Measurements from ENCODE around the gene SND1.
"Not testable (repeated sequence)": the region's sequence is repeated elsewhere in the genome, so short reads cannot be mapped to it uniquely, and the experiment has no call there.

Gene SND1

DNA sequence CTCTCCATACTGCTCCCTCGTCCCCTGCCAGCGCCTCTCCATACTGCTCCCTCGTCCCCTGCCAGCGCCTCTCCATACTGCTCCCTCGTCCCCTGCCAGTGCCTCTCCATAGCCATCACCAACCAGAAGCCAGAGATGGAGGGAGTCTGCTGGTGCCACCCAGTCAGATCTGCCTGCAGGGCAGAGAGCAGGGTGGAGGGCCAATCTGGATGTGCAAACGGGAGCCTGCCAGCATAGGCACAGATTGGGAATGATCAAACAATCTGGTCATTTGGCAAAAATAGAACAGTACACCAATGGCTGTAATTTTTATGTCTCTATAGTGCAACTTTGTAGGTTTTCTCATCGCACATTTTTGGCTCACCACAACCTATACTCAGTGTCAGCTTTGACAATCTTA, 456.1 kb downstream of the SND1 start:
- DNase-seq (ENCODE audit: low read depth): no peak
- H3K4me3 ChIP-seq (replicated peaks; ENCODE audit: low read depth, low read length): no peak overlapping the region
- TF ChIP-seq, protein P1, sequence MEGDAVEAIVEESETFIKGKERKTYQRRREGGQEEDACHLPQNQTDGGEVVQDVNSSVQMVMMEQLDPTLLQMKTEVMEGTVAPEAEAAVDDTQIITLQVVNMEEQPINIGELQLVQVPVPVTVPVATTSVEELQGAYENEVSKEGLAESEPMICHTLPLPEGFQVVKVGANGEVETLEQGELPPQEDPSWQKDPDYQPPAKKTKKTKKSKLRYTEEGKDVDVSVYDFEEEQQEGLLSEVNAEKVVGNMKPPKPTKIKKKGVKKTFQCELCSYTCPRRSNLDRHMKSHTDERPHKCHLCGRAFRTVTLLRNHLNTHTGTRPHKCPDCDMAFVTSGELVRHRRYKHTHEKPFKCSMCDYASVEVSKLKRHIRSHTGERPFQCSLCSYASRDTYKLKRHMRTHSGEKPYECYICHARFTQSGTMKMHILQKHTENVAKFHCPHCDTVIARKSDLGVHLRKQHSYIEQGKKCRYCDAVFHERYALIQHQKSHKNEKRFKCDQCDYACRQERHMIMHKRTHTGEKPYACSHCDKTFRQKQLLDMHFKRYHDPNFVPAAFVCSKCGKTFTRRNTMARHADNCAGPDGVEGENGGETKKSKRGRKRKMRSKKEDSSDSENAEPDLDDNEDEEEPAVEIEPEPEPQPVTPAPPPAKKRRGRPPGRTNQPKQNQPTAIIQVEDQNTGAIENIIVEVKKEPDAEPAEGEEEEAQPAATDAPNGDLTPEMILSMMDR (IDR thresholded peaks at IDR 0.05; ENCODE audit: low read length, missing control alignments): no peak

DNA sequence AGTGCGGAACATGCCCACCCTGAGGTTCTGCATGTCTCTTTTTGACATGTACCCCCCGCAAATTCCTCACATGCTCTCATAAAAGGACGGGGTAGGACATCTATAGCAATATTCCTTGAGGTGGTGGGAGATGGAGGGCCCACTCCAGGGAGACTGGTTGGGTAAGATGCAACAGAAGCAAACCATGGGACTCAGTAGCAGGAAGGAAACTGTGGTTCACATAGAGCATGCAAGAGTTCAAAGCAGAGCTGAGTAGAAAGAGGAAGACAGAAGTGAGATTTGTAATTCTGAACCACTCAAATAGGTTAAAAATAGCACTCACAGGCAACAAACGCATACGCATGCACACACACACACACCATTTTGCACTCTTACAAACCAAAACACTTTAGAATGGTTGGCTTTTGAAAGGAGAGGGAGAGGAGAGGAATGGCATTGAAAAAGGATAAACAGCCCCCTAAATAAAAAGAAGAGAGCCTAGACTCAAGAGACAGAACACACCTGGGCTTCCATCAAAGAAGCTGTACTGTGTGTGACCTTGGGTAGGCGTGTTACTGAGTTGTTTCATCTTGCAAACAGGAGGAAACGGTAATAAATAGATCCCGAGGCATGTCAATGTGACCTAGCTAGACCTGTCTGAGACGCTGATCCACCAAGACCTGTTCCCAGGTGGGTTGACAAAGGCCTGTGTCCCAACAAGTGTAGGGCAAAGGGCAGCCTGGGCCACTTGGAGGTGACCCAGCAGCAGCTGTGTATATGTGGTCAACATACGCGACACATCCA, 456.8 kb downstream of the SND1 start:
- no peak overlapping the region for H3K4me3 ChIP-seq (replicated peaks; ENCODE audit: low read depth, low read length)
- no peak for DNase-seq (ENCODE audit: low read depth)
- TF ChIP-seq, protein P1 (IDR thresholded peaks at IDR 0.05; ENCODE audit: low read length, missing control alignments): no peak

DNA sequence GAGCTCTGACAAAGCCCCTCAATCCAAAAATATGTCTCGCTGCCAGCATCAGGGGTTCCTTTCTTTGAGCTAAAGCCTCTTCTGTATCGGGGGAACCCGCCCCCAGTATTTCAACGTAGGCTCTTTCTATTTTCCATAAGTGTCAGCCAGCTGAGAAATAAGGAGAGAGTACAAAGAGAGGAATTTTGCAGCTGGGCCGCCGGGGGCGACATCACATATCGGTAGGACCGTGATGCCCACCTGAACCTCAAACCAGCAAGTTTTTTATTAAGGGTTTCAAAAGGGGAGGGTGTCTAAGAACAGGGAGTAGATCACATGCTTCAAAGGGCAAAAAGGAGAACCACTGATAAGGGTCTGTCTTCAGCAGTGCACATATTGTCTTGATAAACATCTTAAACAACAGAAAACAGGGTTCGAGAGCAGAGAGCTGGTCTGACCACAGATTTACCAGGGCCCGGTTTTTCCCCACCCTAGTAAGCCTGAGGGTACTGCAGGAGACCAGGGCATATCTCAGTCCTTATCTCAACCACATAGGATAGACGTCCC, 457.5 kb downstream of the SND1 start:
- not testable (repeated sequence) for DNase-seq (ENCODE audit: low read depth); H3K4me3 ChIP-seq (replicated peaks; ENCODE audit: low read depth, low read length)

DNA sequence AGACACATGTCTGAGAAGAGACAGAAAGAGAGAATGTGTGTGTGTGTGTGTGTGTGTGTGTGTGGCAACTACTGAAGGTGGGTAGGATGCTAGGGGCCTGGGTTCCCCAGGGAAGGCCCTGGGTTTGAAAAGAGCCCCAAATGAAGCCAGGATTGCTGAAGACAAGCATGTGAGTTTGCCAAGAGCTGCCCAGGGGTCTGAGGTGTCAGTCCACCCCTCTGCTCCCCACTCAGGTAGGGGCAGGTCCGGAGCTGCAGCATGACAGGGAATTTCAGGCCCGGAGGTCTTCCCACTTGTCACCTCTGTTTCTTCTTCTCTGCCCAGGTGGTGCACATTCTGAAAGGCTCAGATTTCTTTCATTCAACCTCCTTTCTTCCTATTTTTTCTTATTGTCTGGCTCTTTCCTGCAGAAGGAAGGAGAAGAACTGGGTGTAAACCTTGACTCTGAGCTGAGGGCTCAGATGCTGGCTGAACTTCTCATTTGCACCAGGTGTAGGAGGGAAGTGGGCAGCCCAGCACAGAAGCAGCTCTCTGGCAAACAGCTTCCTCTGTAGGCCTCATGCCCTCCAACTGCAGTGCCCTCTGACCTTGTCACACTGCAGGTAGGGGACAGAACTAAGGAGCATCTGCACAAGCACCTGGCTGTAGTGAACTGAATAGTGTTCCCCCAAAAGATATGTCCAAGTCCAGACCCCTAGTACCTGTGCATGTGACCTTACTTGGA, 458.8 kb downstream of the SND1 start:
- TF ChIP-seq, protein P1 (IDR thresholded peaks at IDR 0.05; ENCODE audit: low read length, missing control alignments): no peak
- no peak overlapping the region for H3K4me3 ChIP-seq (replicated peaks; ENCODE audit: low read depth, low read length)
- DNase-seq (ENCODE audit: low read depth): no peak

DNA sequence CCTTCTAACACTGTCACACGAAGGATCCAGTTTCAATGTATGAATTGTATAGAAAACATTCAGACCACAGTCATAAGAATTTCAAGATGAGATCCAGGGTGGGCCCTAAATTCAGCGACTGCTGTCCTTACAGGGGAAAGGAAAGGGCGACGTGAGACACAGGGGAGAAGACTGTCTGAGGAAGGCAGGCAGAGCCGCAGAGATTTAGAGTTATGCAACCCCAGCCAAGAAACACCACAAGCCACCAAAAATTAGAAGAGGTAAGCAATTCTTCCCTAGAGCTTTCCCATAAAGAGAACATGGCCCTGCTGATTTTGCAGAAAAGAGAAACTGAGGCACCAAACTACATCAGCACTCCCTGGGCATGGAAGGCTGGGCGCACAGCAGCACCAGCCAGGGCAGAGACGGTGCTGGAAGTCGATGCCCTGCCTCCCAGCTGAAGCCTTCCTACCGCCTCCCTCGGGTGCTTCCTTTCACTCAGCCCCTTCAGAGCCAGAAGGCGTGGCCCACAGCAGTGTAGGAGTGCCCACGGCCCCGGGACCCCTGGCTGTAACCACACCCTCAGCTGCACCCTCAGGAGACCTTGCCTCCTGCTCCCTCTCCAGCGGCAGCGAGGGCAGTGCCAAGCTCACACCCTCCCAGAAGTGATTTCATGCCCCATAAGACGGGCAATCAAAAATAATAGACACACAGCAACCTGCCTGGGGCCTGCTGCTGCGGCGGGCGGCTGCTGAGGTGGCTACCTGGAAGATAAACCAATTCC, 460.2 kb downstream of the SND1 start:
- H3K4me3 ChIP-seq (replicated peaks; ENCODE audit: low read depth, low read length): no peak overlapping the region
- no peak for DNase-seq (ENCODE audit: low read depth)

DNA sequence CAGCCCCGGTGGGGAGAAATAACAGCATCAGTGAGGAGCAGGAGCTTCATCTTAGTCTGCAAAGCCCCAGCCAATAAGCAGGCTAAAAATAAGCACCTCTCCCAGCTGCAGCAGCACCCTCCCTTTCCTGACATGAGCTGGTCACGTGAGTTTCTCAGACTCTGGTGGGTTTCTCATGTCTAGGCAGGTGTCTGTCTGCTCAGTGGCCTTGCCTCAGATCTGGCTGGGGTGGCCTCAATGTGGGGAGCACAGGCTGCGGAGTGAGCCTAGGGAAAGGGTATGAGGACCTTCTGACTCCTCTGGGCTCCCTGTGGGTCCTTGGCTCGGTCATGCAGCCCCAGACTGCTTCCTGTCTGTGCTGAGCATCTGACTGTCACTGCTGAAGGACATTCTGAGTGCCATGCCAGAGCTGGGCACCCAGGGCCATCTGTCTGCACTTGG, 460.8 kb downstream of the SND1 start:
- TF ChIP-seq, protein P1 (IDR thresholded peaks at IDR 0.05; ENCODE audit: low read length, missing control alignments): no peak
- DNase-seq (ENCODE audit: low read depth): no peak
- no peak overlapping the region for H3K4me3 ChIP-seq (replicated peaks; ENCODE audit: low read depth, low read length)

More for the DNA sequence above, 460.2 kb downstream of the SND1 start:
- TF ChIP-seq, protein P1 (IDR thresholded peaks at IDR 0.05; ENCODE audit: low read length, missing control alignments): no peak

DNA sequence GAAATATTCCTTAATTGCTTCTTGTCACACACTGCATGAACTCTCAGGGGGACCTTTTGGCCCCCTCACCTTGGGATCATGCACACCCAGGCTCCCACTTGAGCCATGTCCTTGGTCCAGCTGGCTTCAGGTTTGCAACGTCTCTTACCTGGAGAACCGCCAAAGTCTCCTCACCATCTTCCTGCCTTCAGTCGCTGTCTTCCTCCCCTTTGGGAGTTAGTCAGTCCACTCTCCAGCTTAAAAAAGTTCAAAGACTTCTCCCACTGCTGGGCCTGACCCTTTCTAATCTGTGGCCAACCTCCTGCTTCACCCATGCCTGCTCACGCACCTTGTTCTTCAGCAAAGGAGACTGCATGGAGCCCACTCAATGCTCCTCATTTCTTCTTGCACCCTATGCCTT, 461.8 kb downstream of the SND1 start:
- TF ChIP-seq, protein P1 (IDR thresholded peaks at IDR 0.05; ENCODE audit: low read length, missing control alignments): no peak
- H3K4me3 ChIP-seq (replicated peaks; ENCODE audit: low read depth, low read length): no peak overlapping the region
- no peak for DNase-seq (ENCODE audit: low read depth)
